Astrocyte (in vitro differentiated cells and primary cell): Measurements from ENCODE around the gene TNFRSF18. TPM values are rescaled to one million over a fixed set of nuclear protein-coding genes. Genes with fewer than 3 reads are reported as not detected.

Experiments used
- DNase-seq: peaks from one replicate; pipeline ENCODE4 v3.0.0-alpha.2; 2010; ENCODE audit warnings: low read depth
- FAIRE-seq: peaks from 2 replicates; lab custom pipeline; 2011; peaks lifted over from hg19 to GRCh38; lab: Jason Lieb, UNC
- H2AFZ ChIP-seq: 2 replicates; pipeline ENCODE4 v1.6.0; 2012; ENCODE audit warnings: low read depth, low read length, inconsistent platforms
- H3K27ac ChIP-seq: 2 replicates; pipeline ENCODE4 v1.5.1; 2011; ENCODE audit warnings: low read depth, low read length, inconsistent platforms
- H3K27me3 ChIP-seq: 2 replicates; pipeline ENCODE4 v1.6.0; 2011; ENCODE audit warnings: low read length, inconsistent platforms; ENCODE audit not compliant: insufficient read depth
- H3K36me3 ChIP-seq: 2 replicates; pipeline ENCODE4 v1.5.1; 2011; ENCODE audit warnings: low read length, inconsistent platforms; ENCODE audit not compliant: insufficient read depth
- H3K4me1 ChIP-seq: 2 replicates; pipeline ENCODE4 v1.5.1; 2011; ENCODE audit warnings: low read length, inconsistent platforms; ENCODE audit not compliant: insufficient read depth
- H3K4me2 ChIP-seq: 2 replicates; pipeline ENCODE4 v1.6.0; 2012; ENCODE audit warnings: low read length, inconsistent platforms
- H3K4me3 ChIP-seq: 2 replicates; pipeline ENCODE4 v1.5.1; 2011; ENCODE audit warnings: low read depth, mild to moderate bottlenecking, low read length, inconsistent platforms; ENCODE audit not compliant: insufficient read depth
- H3K79me2 ChIP-seq: 2 replicates; pipeline ENCODE4 v1.6.0; 2012; ENCODE audit warnings: mild to moderate bottlenecking, low read length, inconsistent platforms; ENCODE audit not compliant: insufficient read depth
- H3K9ac ChIP-seq: 2 replicates; pipeline ENCODE4 v1.6.0; 2012; ENCODE audit warnings: mild to moderate bottlenecking, low read length, inconsistent platforms
- H3K9me3 ChIP-seq: 2 replicates; pipeline ENCODE4 v1.5.1; 2012; ENCODE audit warnings: low read depth, mild to moderate bottlenecking, low read length, inconsistent platforms; ENCODE audit not compliant: insufficient read depth
- H4K20me1 ChIP-seq: 2 replicates; pipeline ENCODE4 v1.6.0; 2012; ENCODE audit warnings: low read length, inconsistent platforms; ENCODE audit not compliant: insufficient read depth
- H3K27ac Mint-ChIP-seq: one replicate; pipeline ENCODE4 v1.8.0; 2021; ENCODE audit warnings: mild to moderate bottlenecking, mixed read lengths; ENCODE audit not compliant: unreplicated experiment
- H3K27me3 Mint-ChIP-seq: one replicate; pipeline ENCODE4 v1.8.0; 2021; ENCODE audit warnings: low read depth, mixed read lengths; ENCODE audit not compliant: unreplicated experiment
- H3K36me3 Mint-ChIP-seq: one replicate; pipeline ENCODE4 v1.8.0; 2021; ENCODE audit warnings: low read depth, mixed read lengths; ENCODE audit not compliant: unreplicated experiment
- H3K4me1 Mint-ChIP-seq: one replicate; pipeline ENCODE4 v1.8.0; 2021; ENCODE audit warnings: low read depth, mixed read lengths; ENCODE audit not compliant: unreplicated experiment
- H3K4me3 Mint-ChIP-seq: one replicate; pipeline ENCODE4 v1.8.0; 2021; ENCODE audit warnings: mild to moderate bottlenecking, moderate library complexity, mixed read lengths; ENCODE audit not compliant: unreplicated experiment
- H3K9me3 Mint-ChIP-seq: one replicate; pipeline ENCODE4 v1.8.0; 2021; ENCODE audit warnings: mild to moderate bottlenecking, mixed read lengths; ENCODE audit not compliant: unreplicated experiment
- EZH2 ChIP-seq: IDR thresholded peaks from 2 replicates; pipeline ENCODE4 v1.6.1; 2012; ENCODE audit warnings: mild to moderate bottlenecking, low read length, inconsistent platforms; ENCODE audit not compliant: insufficient read depth
- total RNA-seq: library from RNA; stranded (reverse); gene quantifications from 2 replicates; pipeline ENCODE4 v1.2.1, GENCODE V29; 2021
- TF ChIP-seq, protein P1 (sequence below): IDR thresholded peaks from 2 replicates; pipeline ENCODE4 v1.5.1; 2011; ENCODE audit warnings: low read depth, mild to moderate bottlenecking, inconsistent platforms, low read length, moderate library complexity; ENCODE audit not compliant: insufficient read depth

The TNFRSF18 gene
- total RNA-seq, 1 donor from 2014 or later = 0.66 TPM

DNA sequence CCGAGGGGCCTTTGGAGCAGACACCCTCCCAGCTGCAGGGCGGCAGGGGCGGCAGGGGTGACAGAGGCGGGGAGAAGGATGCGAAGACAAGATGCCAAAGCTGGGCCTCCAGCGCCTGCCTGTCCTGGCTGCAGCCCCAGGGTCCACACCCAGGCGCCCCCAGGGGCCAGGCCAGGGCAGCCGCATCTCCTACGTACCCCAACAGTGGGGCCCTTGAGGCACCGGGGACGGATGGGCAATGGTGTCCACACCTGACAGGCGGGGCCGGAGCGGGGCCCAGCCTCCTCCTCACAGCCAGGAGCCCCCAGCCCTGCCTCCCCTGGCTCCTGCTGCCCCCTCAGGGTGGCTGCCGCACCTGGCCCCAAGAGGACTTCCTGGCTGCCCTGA, 32.8 kb upstream of the TNFRSF18 start:
- Mint-ChIP-seq H3K4me1 (no peaks in the 10 kb centered on the region), H3K27ac (no peak overlapping the region), H3K4me3 (no peak overlapping the region), H3K27me3 (no peaks in the 10 kb centered on the region), H3K36me3 (no peaks in the 10 kb centered on the region), H3K9me3 (no peaks in the 10 kb centered on the region)
- peaks cover 7% of the 10 kb centered on the region for H3K79me2 ChIP-seq
- H3K27me3 ChIP-seq = no peaks in the 10 kb centered on the region
- peaks cover 11% of the 10 kb centered on the region for H4K20me1 ChIP-seq
- no peak overlapping the region for H3K4me3 ChIP-seq
- no peak overlapping the region for H2AFZ ChIP-seq
- no peak for DNase-seq
- no peak overlapping the region for H3K27ac ChIP-seq
- no peaks in the 10 kb centered on the region for H3K4me1 ChIP-seq
- no peaks in the 10 kb centered on the region for H3K9me3 ChIP-seq
- no peak overlapping the region for H3K9ac ChIP-seq
- no peaks in the 10 kb centered on the region for H3K36me3 ChIP-seq
- H3K4me2 ChIP-seq = no peak overlapping the region
- FAIRE-seq = no peak
- TF ChIP-seq, protein P1, sequence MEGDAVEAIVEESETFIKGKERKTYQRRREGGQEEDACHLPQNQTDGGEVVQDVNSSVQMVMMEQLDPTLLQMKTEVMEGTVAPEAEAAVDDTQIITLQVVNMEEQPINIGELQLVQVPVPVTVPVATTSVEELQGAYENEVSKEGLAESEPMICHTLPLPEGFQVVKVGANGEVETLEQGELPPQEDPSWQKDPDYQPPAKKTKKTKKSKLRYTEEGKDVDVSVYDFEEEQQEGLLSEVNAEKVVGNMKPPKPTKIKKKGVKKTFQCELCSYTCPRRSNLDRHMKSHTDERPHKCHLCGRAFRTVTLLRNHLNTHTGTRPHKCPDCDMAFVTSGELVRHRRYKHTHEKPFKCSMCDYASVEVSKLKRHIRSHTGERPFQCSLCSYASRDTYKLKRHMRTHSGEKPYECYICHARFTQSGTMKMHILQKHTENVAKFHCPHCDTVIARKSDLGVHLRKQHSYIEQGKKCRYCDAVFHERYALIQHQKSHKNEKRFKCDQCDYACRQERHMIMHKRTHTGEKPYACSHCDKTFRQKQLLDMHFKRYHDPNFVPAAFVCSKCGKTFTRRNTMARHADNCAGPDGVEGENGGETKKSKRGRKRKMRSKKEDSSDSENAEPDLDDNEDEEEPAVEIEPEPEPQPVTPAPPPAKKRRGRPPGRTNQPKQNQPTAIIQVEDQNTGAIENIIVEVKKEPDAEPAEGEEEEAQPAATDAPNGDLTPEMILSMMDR = no peak
- no peak for TF ChIP-seq EZH2

DNA sequence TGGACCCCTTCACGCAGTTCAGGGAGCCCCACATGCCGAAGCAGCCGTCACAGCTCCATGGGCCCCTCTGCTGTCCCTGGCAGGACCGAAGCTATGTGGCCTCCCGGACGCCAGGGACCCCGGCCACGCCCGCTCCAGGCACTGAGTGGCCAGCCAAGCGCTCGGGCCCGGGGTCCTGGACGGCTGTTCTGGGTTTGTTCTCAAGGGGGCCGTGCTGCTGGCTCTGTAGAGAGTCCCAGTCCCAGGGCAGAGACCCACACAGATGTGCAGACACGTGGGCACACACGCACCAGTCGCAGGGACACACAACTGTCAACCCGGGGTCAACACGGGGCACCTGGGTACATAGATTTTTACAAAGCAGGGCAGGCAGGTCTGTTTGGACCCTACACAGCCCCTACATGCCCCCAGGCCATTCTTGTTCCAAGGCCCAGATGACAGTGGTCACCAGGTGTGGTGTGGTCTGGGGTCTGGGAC, 32.3 kb upstream of the TNFRSF18 start:
- Histone ChIP-seq H3K27ac (no peak overlapping the region), H3K9ac (no peak overlapping the region), H3K4me1 (no peaks in the 10 kb centered on the region), H3K9me3 (no peaks in the 10 kb centered on the region), H2AFZ (no peak overlapping the region), H4K20me1 (peaks cover 15% of the 10 kb centered on the region), H3K4me3 (no peak overlapping the region), H3K4me2 (no peak overlapping the region), H3K79me2 (peaks cover 12% of the 10 kb centered on the region), H3K36me3 (no peaks in the 10 kb centered on the region), H3K27me3 (no peaks in the 10 kb centered on the region)
- Mint-ChIP-seq H3K36me3 (no peaks in the 10 kb centered on the region), H3K9me3 (peaks cover 2% of the 10 kb centered on the region), H3K4me1 (peaks cover 3% of the 10 kb centered on the region), H3K4me3 (no peak overlapping the region), H3K27ac (no peak overlapping the region), H3K27me3 (no peaks in the 10 kb centered on the region)
- DNase-seq = no peak
- TF ChIP-seq EZH2 = no peak
- TF ChIP-seq, protein P1 = no peak
- FAIRE-seq = no peak

DNA sequence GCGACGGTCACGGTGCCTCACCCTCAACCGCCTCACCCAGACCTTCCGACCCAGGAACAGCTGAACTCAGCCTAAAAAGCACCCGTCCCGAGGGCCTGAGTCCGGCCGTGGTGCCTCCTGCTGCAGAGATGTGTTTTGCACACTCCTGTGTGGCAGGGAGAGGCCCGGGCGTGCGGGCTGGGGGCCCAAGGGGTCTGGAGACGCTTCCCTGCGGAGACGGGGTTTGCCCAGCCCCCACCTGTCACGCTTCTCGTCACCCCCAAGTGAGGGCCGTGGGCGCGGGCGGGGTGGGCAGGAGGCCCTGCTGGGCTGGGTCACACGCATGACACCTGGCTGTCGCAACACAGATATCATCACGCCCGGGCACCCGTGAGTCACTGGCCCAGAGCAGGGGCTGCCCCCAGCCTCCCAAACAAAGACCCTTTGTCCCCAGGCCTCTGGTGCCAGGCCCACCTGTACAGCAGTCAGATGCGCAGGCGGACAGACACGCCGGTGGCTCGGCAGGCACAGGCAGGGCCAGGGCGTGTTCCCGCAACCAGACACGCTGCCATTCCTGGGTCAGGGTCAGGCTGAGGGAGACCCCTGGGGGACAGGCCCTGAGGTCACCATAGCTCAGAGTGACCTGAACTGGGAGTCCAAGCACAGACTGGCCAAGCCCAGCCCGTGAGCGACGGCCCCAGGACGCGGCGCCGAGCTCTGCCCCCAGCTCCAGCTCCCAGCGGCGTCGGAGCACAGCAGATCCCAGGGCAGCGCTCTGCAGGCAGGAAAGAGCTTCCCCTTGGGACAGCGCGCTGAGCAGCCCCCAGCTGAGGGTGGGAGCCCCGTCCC, 31.7 kb upstream of the TNFRSF18 start:
- Mint-ChIP-seq H3K36me3 (no peaks in the 10 kb centered on the region), H3K27ac (no peak overlapping the region), H3K9me3 (peaks cover 2% of the 10 kb centered on the region), H3K4me3 (no peak overlapping the region), H3K27me3 (no peaks in the 10 kb centered on the region), H3K4me1 (peaks cover 6% of the 10 kb centered on the region)
- peaks cover 18% of the 10 kb centered on the region for H3K79me2 ChIP-seq
- FAIRE-seq = no peak
- no peak overlapping the region for H2AFZ ChIP-seq
- H3K27ac ChIP-seq = no peak overlapping the region
- no peak for DNase-seq
- H3K9ac ChIP-seq = no peak overlapping the region
- H3K27me3 ChIP-seq = no peaks in the 10 kb centered on the region
- H4K20me1 ChIP-seq = peaks cover 17% of the 10 kb centered on the region
- H3K4me1 ChIP-seq = no peaks in the 10 kb centered on the region
- H3K36me3 ChIP-seq = no peaks in the 10 kb centered on the region
- H3K4me3 ChIP-seq = no peak overlapping the region
- no peak for TF ChIP-seq EZH2
- TF ChIP-seq, protein P1 = no peak
- peaks cover 2% of the 10 kb centered on the region for H3K9me3 ChIP-seq
- H3K4me2 ChIP-seq = no peak overlapping the region
